B cell (primary cell): ENCODE data around the gene BMP3. TPM values are rescaled to one million over a fixed set of nuclear protein-coding genes. Genes with fewer than 3 reads are reported as not detected.

Source experiments
- ATAC-seq: fragments of 200-7000 bp; cut with Tn5 transposase; one replicate; pipeline ENCODE4 v1.10.0; 2021; ENCODE audit warnings: low read depth, mild to moderate bottlenecking, moderate number of reproducible peaks, moderate library complexity
- CTCF ChIA-PET: fragments of 350-600 bp; sonication (Branson Sonifier 250); formaldehyde crosslinking; loops from one replicate; lab custom pipeline; 2021; ENCODE audit warnings: antibody characterized with exemption, inconsistent platforms; lab: Charles Lee
- POLR2A ChIA-PET: fragments of 350-600 bp; sonication (Branson Sonifier 250); formaldehyde crosslinking; loops from one replicate; lab custom pipeline; 2021; ENCODE audit warnings: antibody characterized with exemption; lab: Charles Lee
- DNase-seq: peaks from one replicate; pipeline ENCODE4 v3.0.0; 2013
- H2AFZ ChIP-seq: 2 replicates; pipeline ENCODE4 v1.6.1; 2012; ENCODE audit warnings: mild to moderate bottlenecking, low read depth, low read length; ENCODE audit not compliant: insufficient read depth, poor library complexity, severe bottlenecking
- H3K27ac ChIP-seq, 2 donors: 1 replicate in 1 of 2; 2 replicates in 1 of 2; pipeline ENCODE4 v1.5.1; 2012 to 2013; ENCODE audit warnings: low read length in 2 of 2, mild to moderate bottlenecking in 2 of 2, moderate library complexity in 1 of 2
- H3K27me3 ChIP-seq, 4 experiments: fragments of 200-600 bp in 1 of 4; sonication (generic) in 1 of 4; replicated peaks in 1 of 4; 1 replicate in 2 of 4; 2 replicates in 2 of 4; pipeline versions ENCODE4 v1.6.1 to v1.7.0; 2013 to 2016; ENCODE audit warnings: low read length in 3 of 4, mild to moderate bottlenecking in 2 of 4, mixed read lengths in 1 of 4, moderate library complexity in 1 of 4; ENCODE audit not compliant: insufficient read depth in 4 of 4, control insufficient read depth in 3 of 4; ENCODE audit errors: control extremely low read depth in 1 of 4
- H3K36me3 ChIP-seq, 2 experiments: replicated peaks in 1 of 2; 1 replicate in 1 of 2; 2 replicates in 1 of 2; pipeline versions ENCODE4 v1.6.1 to v1.7.1; 2013; ENCODE audit warnings: low read length in 1 of 2; ENCODE audit not compliant: insufficient read depth in 2 of 2, control insufficient read depth in 1 of 2; ENCODE audit errors: control extremely low read depth in 1 of 2, extremely low read depth in 1 of 2
- H3K4me1 ChIP-seq, 2 donors: fragments of 200-600 bp in 1 of 2; sonication (generic) in 1 of 2; 1 replicate in 1 of 2; 2 replicates in 1 of 2; pipeline versions ENCODE4 v1.5.1 to v1.6.1; 2013 to 2017; ENCODE audit warnings: low read length in 2 of 2; ENCODE audit not compliant: control insufficient read depth in 2 of 2, insufficient read depth in 2 of 2
- H3K4me2 ChIP-seq: replicated peaks from 2 replicates; pipeline ENCODE3; 2012; ENCODE audit warnings: mild to moderate bottlenecking, low read depth, low read length; ENCODE audit not compliant: poor library complexity, severe bottlenecking
- H3K4me3 ChIP-seq, 5 experiments: fragments of 200-600 bp in 1 of 5; sonication (generic) in 1 of 5; 1 replicate in 3 of 5; 2 replicates in 2 of 5; pipeline versions ENCODE4 v1.5.1 to v1.7.0; 2011 to 2016; ENCODE audit warnings: low read length in 4 of 5, mild to moderate bottlenecking in 4 of 5, low read depth in 2 of 5, control low read depth in 1 of 5, moderate library complexity in 1 of 5; ENCODE audit not compliant: insufficient read depth in 1 of 5; ENCODE audit errors: control extremely low read depth in 1 of 5, extremely low read depth in 1 of 5
- H3K79me2 ChIP-seq: fragments of 200-600 bp; sonication (generic); one replicate; pipeline ENCODE4 v1.6.0; 2016; ENCODE audit warnings: low read length; ENCODE audit not compliant: control insufficient read depth, insufficient read depth
- H3K9ac ChIP-seq: fragments of 200-600 bp; sonication (generic); 2 replicates; pipeline ENCODE4 v1.6.1; 2017; ENCODE audit warnings: mild to moderate bottlenecking, low read length, moderate library complexity
- H3K9me3 ChIP-seq, 3 donors: one replicate each; pipeline versions ENCODE4 v1.6.1 to v1.7.1; 2013; ENCODE audit warnings: low read length in 2 of 3; ENCODE audit not compliant: control insufficient read depth in 2 of 3, insufficient read depth in 1 of 3; ENCODE audit errors: control extremely low read depth in 1 of 3
- H4K20me1 ChIP-seq: 2 replicates; pipeline ENCODE4 v1.6.0; 2012; ENCODE audit warnings: mild to moderate bottlenecking, low read length; ENCODE audit not compliant: insufficient read depth, control insufficient read depth, poor library complexity, severe bottlenecking
- H3K27ac Mint-ChIP-seq: one replicate; pipeline ENCODE4 v1.8.0; 2021; ENCODE audit warnings: mixed read lengths
- H3K27me3 Mint-ChIP-seq: one replicate; pipeline ENCODE4 v1.8.0; 2021; ENCODE audit warnings: mixed read lengths
- H3K4me1 Mint-ChIP-seq: one replicate; pipeline ENCODE4 v1.8.0; 2021; ENCODE audit warnings: mixed read lengths
- H3K4me3 Mint-ChIP-seq: one replicate; pipeline ENCODE4 v1.8.0; 2021; ENCODE audit warnings: mixed read lengths
- H3K9me3 Mint-ChIP-seq: one replicate; pipeline ENCODE4 v1.8.0; 2022; ENCODE audit warnings: mixed read lengths; ENCODE audit not compliant: insufficient read depth
- EZH2 ChIP-seq: IDR thresholded peaks from 2 replicates; pipeline ENCODE4 v1.6.1; 2012; ENCODE audit warnings: borderline replicate concordance, low read depth, mild to moderate bottlenecking, moderate library complexity, low read length; ENCODE audit not compliant: insufficient read depth, poor library complexity, severe bottlenecking
- whole genome bisulfite sequencing: methylation state at CpG from one replicate; pipeline ENCODE4 v1.1.5; 2013; ENCODE audit warnings: missing lambda C conversion rate; ENCODE audit not compliant: insufficient coverage; 5-methylcytosine and 5-hydroxymethylcytosine counted together
- intact Hi-C: fragments of 100-400 bp; cut with micrococcal nuclease; formaldehyde crosslinking; loops from one replicate; pipeline ENCODE4 v1.10.0; 2022
- polyA plus RNA-seq: library from polyadenylated mRNA; depleted of rRNA; stranded (reverse); fragments of >200 nt; gene quantifications from 2 replicates; pipeline ENCODE4 v1.2.3, GENCODE V29; 2012
- total RNA-seq, 2 donors: library from RNA; stranded (reverse); fragments of 120-200 nt in 1 of 2; gene quantifications; 1 replicate in 1 of 2; 2 replicates in 1 of 2; pipeline versions ENCODE4 v1.2.3 to v1.2.4, GENCODE V29; 2013 to 2022
- TF ChIP-seq, protein P1 (sequence below): fragments of 200-600 bp; IDR thresholded peaks from one replicate; pipeline ENCODE4 v1.8.0; 2022; ENCODE audit warnings: antibody characterized with exemption, mild to moderate bottlenecking

The BMP3 gene
- total and polyA plus RNA-seq, 2 donors (not counting 1 experiment from before 2014, with no cell fraction given) = 0.49 to 0.57 TPM

DNA sequence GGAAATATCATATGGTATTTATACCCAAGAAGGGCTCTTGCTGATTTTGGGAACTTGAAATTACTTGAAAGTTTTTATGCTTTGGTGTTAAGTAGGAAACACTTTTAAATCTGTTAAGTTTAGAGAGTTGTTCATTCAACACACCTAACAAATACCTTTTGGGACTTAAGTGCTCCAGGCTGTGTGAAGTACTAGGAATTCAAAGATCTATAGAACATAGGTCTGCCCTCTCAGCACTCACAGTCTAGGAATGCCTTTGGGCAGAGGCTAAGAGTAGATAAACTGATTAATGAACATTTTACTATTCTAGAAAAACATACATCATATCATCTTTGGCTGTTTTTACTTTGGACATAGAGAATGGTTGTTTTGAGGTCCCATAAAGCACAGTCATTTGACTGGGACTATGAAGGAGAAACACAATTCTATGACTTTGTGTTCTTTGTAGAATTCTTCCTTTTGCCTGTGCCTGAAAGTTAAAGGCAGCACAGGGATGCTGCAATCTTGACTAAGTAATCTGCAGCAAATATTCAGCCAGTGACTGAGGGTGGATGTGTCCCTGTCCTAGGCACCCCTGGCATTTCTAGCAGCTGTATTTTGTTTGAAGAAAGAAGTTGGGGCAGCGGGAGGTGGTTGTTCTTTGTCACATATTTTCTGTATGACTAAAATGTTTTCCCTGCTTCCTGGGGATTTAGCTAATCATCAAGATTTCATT lies 8.3 kb downstream of the BMP3 start:
- intact Hi-C loops = loop anchor here (5.0 kb wide), 1 partner anchor 46 kb away; no protein-coding TSS in a partner anchor

More for the DNA sequence above, 8.3 kb downstream of the BMP3 start:
- no peak overlapping the region for H3K27ac Mint-ChIP-seq
- no peaks in the 10 kb centered on the region for H3K9me3 Mint-ChIP-seq
- Histone ChIP-seq H3K27me3 (no peaks in the 10 kb centered on the region), H4K20me1 (no peaks in the 10 kb centered on the region), H3K4me1 (peaks cover 5 to 10% of the 10 kb centered on the region in 2 donors), H3K79me2 (no peaks in the 10 kb centered on the region), H2AFZ (no peak overlapping the region), H3K36me3 (no peaks in the 10 kb centered on the region), H3K4me3 (no peak overlapping the region), H3K4me2 (no peak overlapping the region), H3K27ac (no peak overlapping the region), H3K9me3 (no peaks in the 10 kb centered on the region), H3K9ac (no peak overlapping the region)
- H3K4me1 Mint-ChIP-seq = peaks cover 14% of the 10 kb centered on the region
- ChIA-PET CTCF (interaction anchor here (0.7 to 8.1 kb wide), 16 partner anchors 9 to 820 kb away, joined by 3 to 107 read pairs (median 9); partner anchors contain the start of gene BMP3), POLR2A (no interaction called here)
- no peak for ATAC-seq
- TF ChIP-seq, protein P1, sequence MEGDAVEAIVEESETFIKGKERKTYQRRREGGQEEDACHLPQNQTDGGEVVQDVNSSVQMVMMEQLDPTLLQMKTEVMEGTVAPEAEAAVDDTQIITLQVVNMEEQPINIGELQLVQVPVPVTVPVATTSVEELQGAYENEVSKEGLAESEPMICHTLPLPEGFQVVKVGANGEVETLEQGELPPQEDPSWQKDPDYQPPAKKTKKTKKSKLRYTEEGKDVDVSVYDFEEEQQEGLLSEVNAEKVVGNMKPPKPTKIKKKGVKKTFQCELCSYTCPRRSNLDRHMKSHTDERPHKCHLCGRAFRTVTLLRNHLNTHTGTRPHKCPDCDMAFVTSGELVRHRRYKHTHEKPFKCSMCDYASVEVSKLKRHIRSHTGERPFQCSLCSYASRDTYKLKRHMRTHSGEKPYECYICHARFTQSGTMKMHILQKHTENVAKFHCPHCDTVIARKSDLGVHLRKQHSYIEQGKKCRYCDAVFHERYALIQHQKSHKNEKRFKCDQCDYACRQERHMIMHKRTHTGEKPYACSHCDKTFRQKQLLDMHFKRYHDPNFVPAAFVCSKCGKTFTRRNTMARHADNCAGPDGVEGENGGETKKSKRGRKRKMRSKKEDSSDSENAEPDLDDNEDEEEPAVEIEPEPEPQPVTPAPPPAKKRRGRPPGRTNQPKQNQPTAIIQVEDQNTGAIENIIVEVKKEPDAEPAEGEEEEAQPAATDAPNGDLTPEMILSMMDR = no peak
- TF ChIP-seq EZH2 = no peak
- H3K4me3 Mint-ChIP-seq = no peak overlapping the region
- no CpG with 5 or more reads among the region's 1 CpG for WGBS
- peaks cover 2% of the 10 kb centered on the region for H3K27me3 Mint-ChIP-seq
- DNase-seq = no peak
